GM18858 (cell line): ENCODE measurements around the gene COL4A4.

Source experiments
- ATAC-seq: cut with Tn5 transposase; IDR thresholded peaks from one replicate; pipeline ENCODE4 v1.9.1; 2021; ENCODE audit not compliant: unreplicated experiment

COL4A4 gene

GRCh38 chr2:227163485-227163997, 464 bp downstream of the COL4A4 start:
- ATAC-seq: peak; percentile 44

GRCh38 chr2:227161947-227162346, 2.1 kb downstream of the COL4A4 start:
- ATAC-seq: no peak

- ATAC-seq: no peak
These were observed 3.8 kb downstream of the COL4A4 start for GRCh38 chr2:227160164-227160563.

- ATAC-seq: no peak
These were observed 8.8 kb downstream of the COL4A4 start for GRCh38 chr2:227154986-227155774.

GRCh38 chr2:227153758-227154486, 10.1 kb downstream of the COL4A4 start:
- ATAC-seq: no peak

- no peak for ATAC-seq
These were observed 10.7 kb downstream of the COL4A4 start for GRCh38 chr2:227153307-227153706.

- ATAC-seq: no peak
These were observed 11.8 kb downstream of the COL4A4 start for GRCh38 chr2:227152093-227152766.

- no peak for ATAC-seq
These were observed 13.6 kb downstream of the COL4A4 start for GRCh38 chr2:227150222-227150936.

GRCh38 chr2:227148106-227148505, 15.9 kb downstream of the COL4A4 start:
- ATAC-seq: no peak

- no peak for ATAC-seq
These were observed 17.0 kb downstream of the COL4A4 start for GRCh38 chr2:227147023-227147422.

GRCh38 chr2:227146456-227146855, 17.5 kb downstream of the COL4A4 start:
- ATAC-seq: no peak

GRCh38 chr2:227143895-227144294, 20.1 kb downstream of the COL4A4 start:
- ATAC-seq: no peak

- ATAC-seq: no peak
These were observed 22.7 kb downstream of the COL4A4 start for GRCh38 chr2:227141301-227141700.

GRCh38 chr2:227134591-227134990, 29.4 kb downstream of the COL4A4 start:
- ATAC-seq: no peak

GRCh38 chr2:227132986-227133385, 31.0 kb downstream of the COL4A4 start:
- ATAC-seq: no peak

- no peak for ATAC-seq
These were observed 33.4 kb downstream of the COL4A4 start for GRCh38 chr2:227130636-227131035.

- ATAC-seq: no peak
These were observed 36.8 kb downstream of the COL4A4 start for GRCh38 chr2:227127201-227127600.

- no peak for ATAC-seq
These were observed 38.5 kb downstream of the COL4A4 start for GRCh38 chr2:227125506-227125905.

GRCh38 chr2:227124811-227125210, 39.2 kb downstream of the COL4A4 start:
- no peak for ATAC-seq

GRCh38 chr2:227123697-227124096, 40.3 kb downstream of the COL4A4 start:
- no peak for ATAC-seq

- ATAC-seq: no peak
These were observed 45.7 kb downstream of the COL4A4 start for GRCh38 chr2:227118353-227118752.
